GM12875 (cell line): Measurements from ENCODE around the gene RBM47.

Experiments
- H3K4me3 ChIP-seq: one replicate; pipeline ENCODE4 v1.5.1; 2011; ENCODE audit warnings: low read depth, low read length, control low read depth
- TF ChIP-seq, protein P1 (sequence below): IDR thresholded peaks from 2 replicates; pipeline ENCODE4 v1.5.1; 2011; ENCODE audit warnings: low read depth, mild to moderate bottlenecking, control low read depth, inconsistent platforms, low read length, moderate library complexity, borderline replicate concordance; ENCODE audit not compliant: insufficient read depth

The RBM47 gene

DNA sequence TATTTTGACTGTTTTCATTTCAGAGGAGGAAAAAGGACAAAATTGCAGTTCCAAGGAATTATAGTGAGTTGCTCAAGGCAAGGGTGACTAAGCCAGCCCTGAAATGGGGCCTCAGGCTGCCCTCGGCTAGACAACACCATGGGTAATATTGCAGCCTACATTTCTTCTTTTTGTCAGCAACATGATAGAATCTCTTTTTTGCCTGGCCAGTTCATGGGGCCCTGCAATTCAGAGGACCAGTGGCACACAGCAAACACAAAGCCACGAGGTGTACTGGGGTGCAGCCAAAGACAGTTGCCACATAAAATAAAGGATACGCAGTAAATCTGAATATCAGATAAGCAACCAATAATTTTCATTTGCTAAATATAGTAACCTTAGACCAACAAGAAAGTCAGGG lies 41.8 kb downstream of the RBM47 start:
- TF ChIP-seq, protein P1, sequence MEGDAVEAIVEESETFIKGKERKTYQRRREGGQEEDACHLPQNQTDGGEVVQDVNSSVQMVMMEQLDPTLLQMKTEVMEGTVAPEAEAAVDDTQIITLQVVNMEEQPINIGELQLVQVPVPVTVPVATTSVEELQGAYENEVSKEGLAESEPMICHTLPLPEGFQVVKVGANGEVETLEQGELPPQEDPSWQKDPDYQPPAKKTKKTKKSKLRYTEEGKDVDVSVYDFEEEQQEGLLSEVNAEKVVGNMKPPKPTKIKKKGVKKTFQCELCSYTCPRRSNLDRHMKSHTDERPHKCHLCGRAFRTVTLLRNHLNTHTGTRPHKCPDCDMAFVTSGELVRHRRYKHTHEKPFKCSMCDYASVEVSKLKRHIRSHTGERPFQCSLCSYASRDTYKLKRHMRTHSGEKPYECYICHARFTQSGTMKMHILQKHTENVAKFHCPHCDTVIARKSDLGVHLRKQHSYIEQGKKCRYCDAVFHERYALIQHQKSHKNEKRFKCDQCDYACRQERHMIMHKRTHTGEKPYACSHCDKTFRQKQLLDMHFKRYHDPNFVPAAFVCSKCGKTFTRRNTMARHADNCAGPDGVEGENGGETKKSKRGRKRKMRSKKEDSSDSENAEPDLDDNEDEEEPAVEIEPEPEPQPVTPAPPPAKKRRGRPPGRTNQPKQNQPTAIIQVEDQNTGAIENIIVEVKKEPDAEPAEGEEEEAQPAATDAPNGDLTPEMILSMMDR = no peak
- H3K4me3 ChIP-seq = no peak overlapping the region

DNA sequence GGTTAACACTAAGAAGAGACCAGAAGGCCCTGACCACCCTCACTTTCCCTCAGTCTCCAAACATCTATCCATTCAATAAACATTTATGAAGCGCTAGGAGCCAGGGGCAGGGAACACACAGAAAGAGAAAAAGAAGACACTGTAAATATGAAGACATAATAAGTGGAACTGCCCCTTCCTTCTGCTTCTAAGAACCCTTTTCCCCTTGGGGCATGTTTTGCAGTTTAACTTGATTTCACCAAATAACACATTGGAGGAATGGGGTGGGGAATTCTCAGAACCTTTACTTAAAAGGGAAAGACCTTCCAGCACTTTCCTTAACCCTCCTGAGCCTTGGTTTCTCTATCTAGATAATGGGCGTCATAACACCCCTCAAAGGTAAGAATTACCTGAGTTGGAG lies 42.3 kb downstream of the RBM47 start:
- TF ChIP-seq, protein P1 = no peak
- no peak overlapping the region for H3K4me3 ChIP-seq

GRCh38 chr4:40586729-40587128 lies 42.9 kb downstream of the RBM47 start:
- TF ChIP-seq, protein P1 = no peak
- no peak overlapping the region for H3K4me3 ChIP-seq

- no peak overlapping the region for H3K4me3 ChIP-seq
- TF ChIP-seq, protein P1 = no peak
Measured at GRCh38 chr4:40586034-40586433, 43.6 kb downstream of the RBM47 start.

DNA sequence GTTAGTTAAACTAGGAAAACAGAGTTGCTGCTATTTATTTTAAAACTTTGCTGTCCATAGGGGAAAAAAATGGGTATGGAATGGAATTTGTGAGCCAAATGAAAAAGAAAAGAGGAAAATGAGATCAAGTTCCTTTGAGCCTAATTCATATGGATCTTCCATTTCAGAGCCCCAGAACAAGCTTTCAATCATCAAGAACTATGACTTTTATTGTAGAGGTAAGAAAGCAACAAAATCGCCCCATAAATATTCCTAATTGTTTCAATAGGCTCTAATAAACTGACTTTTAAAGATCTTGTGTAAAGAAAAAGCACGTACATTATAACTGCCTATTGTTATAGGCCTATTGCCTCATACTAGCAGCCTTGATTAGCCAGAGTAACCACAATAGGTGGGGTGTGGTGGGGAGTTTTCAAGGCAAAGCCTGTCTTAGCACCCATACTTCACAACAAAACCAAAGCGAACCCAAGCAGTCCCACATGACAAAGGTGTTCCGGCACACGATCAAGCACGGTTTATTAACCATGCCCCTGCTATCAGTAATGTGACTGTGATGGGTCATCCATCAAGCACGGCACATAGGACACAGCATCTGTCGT lies 44.4 kb downstream of the RBM47 start:
- no peak overlapping the region for H3K4me3 ChIP-seq
- TF ChIP-seq, protein P1 = no peak

GRCh38 chr4:40584517-40585141 lies 45.0 kb downstream of the RBM47 start:
- H3K4me3 ChIP-seq = no peak overlapping the region
- TF ChIP-seq, protein P1 = no peak

- no peak overlapping the region for H3K4me3 ChIP-seq
- TF ChIP-seq, protein P1 = no peak
Measured at GRCh38 chr4:40583850-40584439, 45.7 kb downstream of the RBM47 start.
